ENCODE results near the gene CFAP299.

DNA sequence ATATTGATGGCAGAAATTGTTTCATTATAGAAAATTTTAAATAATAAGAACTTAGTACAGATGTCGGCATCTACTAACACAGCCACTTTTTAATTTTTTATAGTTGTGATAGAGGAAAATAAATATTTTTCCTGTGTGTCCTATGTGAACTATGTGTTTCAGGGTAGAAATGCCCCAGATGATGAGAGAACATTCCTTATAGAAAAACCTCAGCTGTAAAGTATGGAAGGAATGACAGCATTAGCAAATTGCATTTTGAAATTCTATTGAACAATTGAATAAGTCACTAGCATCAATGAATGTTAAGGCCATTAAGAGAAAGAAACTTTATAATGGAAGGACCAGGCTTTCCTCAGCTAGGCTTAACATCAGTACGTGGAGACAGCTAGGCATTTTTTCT, 149.2 kb downstream of the CFAP299 start:
- TF ChIP-seq POLR2A (IDR thresholded peaks at IDR 0.05) = no peak
- TF ChIP-seq, protein P1, sequence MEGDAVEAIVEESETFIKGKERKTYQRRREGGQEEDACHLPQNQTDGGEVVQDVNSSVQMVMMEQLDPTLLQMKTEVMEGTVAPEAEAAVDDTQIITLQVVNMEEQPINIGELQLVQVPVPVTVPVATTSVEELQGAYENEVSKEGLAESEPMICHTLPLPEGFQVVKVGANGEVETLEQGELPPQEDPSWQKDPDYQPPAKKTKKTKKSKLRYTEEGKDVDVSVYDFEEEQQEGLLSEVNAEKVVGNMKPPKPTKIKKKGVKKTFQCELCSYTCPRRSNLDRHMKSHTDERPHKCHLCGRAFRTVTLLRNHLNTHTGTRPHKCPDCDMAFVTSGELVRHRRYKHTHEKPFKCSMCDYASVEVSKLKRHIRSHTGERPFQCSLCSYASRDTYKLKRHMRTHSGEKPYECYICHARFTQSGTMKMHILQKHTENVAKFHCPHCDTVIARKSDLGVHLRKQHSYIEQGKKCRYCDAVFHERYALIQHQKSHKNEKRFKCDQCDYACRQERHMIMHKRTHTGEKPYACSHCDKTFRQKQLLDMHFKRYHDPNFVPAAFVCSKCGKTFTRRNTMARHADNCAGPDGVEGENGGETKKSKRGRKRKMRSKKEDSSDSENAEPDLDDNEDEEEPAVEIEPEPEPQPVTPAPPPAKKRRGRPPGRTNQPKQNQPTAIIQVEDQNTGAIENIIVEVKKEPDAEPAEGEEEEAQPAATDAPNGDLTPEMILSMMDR (IDR thresholded peaks at IDR 0.05) = no peak

Data from gastroesophageal sphincter (tissue), 3 donors.